Activated naive CD4-positive, alpha-beta T cell treated with anti-CD3 and anti-CD28 coated beads for 36 hours (primary cell): ENCODE data around the gene IGF1. TPM values are rescaled to one million over a fixed set of nuclear protein-coding genes. Genes with fewer than 3 reads are reported as not detected.

Experiments used
- CTCF ChIA-PET: fragments of 350-600 bp; sonication (Branson Sonifier 250); formaldehyde crosslinking; loops from one replicate; lab custom pipeline; 2021; ENCODE audit warnings: antibody characterized with exemption; lab: Charles Lee
- DNase-seq: peaks from one replicate; pipeline ENCODE4 v3.0.0-alpha.2; 2020
- H3K27ac Mint-ChIP-seq: one replicate; pipeline ENCODE4 v1.8.0; 2021; ENCODE audit warnings: mild to moderate bottlenecking, mixed read lengths
- H3K27me3 Mint-ChIP-seq: one replicate; pipeline ENCODE4 v1.8.0; 2021; ENCODE audit warnings: low read depth, mixed read lengths
- H3K36me3 Mint-ChIP-seq: one replicate; pipeline ENCODE4 v1.8.0; 2021; ENCODE audit warnings: low read depth, mixed read lengths
- H3K4me1 Mint-ChIP-seq: one replicate; pipeline ENCODE4 v1.8.0; 2021; ENCODE audit warnings: low read depth, mixed read lengths
- H3K4me3 Mint-ChIP-seq: one replicate; pipeline ENCODE4 v1.8.0; 2021; ENCODE audit warnings: mild to moderate bottlenecking, moderate library complexity, mixed read lengths
- H3K9me3 Mint-ChIP-seq: one replicate; pipeline ENCODE4 v1.8.0; 2021; ENCODE audit warnings: mixed read lengths
- intact Hi-C: fragments of 100-400 bp; cut with micrococcal nuclease; formaldehyde crosslinking; loops from one replicate; pipeline ENCODE4 v1.15.1; 2023
- total RNA-seq, 2 experiments: library from RNA; stranded (reverse); gene quantifications; one replicate each; pipeline ENCODE4 v1.2.3, GENCODE V29; 2021

The IGF1 gene
- total RNA-seq: not detected

GRCh38 chr12:102480406-102480805 is at the start of gene IGF1:
IGF1 (minus strand) TSS chr12:102480563; CDS start chr12:102480381, 182 bp downstream.
- CTCF ChIA-PET: interaction anchor here (1.4 kb wide), 1 partner anchor 542 kb away, joined by 5 read pairs; no protein-coding TSS in a partner anchor
- peaks cover 25% of the 10 kb centered on the region for H3K4me1 Mint-ChIP-seq
- intact Hi-C loops: loop anchor here (10.0 kb wide), 1 partner anchor 706 kb away; no protein-coding TSS in a partner anchor
- H3K27me3 Mint-ChIP-seq: peaks cover 12% of the 10 kb centered on the region
- no peaks in the 10 kb centered on the region for H3K36me3 Mint-ChIP-seq
- no peak for DNase-seq
- H3K9me3 Mint-ChIP-seq: no peaks in the 10 kb centered on the region
- no peak within 1 kb of the TSS for H3K4me3 Mint-ChIP-seq
- H3K27ac Mint-ChIP-seq: no peak within 1 kb of the TSS

- H3K36me3 Mint-ChIP-seq: no peaks in the 10 kb centered on the region
- no peak overlapping the region for H3K4me3 Mint-ChIP-seq
- no peak for DNase-seq
- intact Hi-C loops: no loop called here
- no peaks in the 10 kb centered on the region for H3K4me1 Mint-ChIP-seq
- CTCF ChIA-PET: no interaction called here
- H3K9me3 Mint-ChIP-seq: no peaks in the 10 kb centered on the region
- H3K27ac Mint-ChIP-seq: no peak overlapping the region
- H3K27me3 Mint-ChIP-seq: peaks cover 6% of the 10 kb centered on the region
These were observed 47.7 kb upstream of the IGF1 start for GRCh38 chr12:102528111-102528510.

- H3K36me3 Mint-ChIP-seq: no peaks in the 10 kb centered on the region
- CTCF ChIA-PET: no interaction called here
- no peak overlapping the region for H3K4me3 Mint-ChIP-seq
- DNase-seq: no peak
- no peaks in the 10 kb centered on the region for H3K9me3 Mint-ChIP-seq
- H3K4me1 Mint-ChIP-seq: no peaks in the 10 kb centered on the region
- intact Hi-C loops: no loop called here
- H3K27me3 Mint-ChIP-seq: peaks cover 11% of the 10 kb centered on the region
- no peak overlapping the region for H3K27ac Mint-ChIP-seq
These were observed 46.9 kb upstream of the IGF1 start for GRCh38 chr12:102527171-102527720.

GRCh38 chr12:102526656-102527055 is 46.3 kb upstream of the IGF1 start:
- H3K27ac Mint-ChIP-seq: no peak overlapping the region
- CTCF ChIA-PET: no interaction called here
- H3K36me3 Mint-ChIP-seq: no peaks in the 10 kb centered on the region
- H3K4me3 Mint-ChIP-seq: no peak overlapping the region
- intact Hi-C loops: no loop called here
- no peak for DNase-seq
- H3K27me3 Mint-ChIP-seq: peaks cover 11% of the 10 kb centered on the region
- H3K4me1 Mint-ChIP-seq: no peaks in the 10 kb centered on the region
- no peaks in the 10 kb centered on the region for H3K9me3 Mint-ChIP-seq

GRCh38 chr12:102522768-102523167 is 42.4 kb upstream of the IGF1 start:
- H3K4me1 Mint-ChIP-seq: no peaks in the 10 kb centered on the region
- H3K27ac Mint-ChIP-seq: no peak overlapping the region
- H3K4me3 Mint-ChIP-seq: no peak overlapping the region
- no peaks in the 10 kb centered on the region for H3K36me3 Mint-ChIP-seq
- intact Hi-C loops: no loop called here
- no peaks in the 10 kb centered on the region for H3K9me3 Mint-ChIP-seq
- CTCF ChIA-PET: no interaction called here
- no peak for DNase-seq
- peaks cover 8% of the 10 kb centered on the region for H3K27me3 Mint-ChIP-seq

- CTCF ChIA-PET: no interaction called here
- no peak overlapping the region for H3K27ac Mint-ChIP-seq
- peaks cover 8% of the 10 kb centered on the region for H3K27me3 Mint-ChIP-seq
- H3K9me3 Mint-ChIP-seq: no peaks in the 10 kb centered on the region
- H3K36me3 Mint-ChIP-seq: no peaks in the 10 kb centered on the region
- DNase-seq: no peak
- H3K4me3 Mint-ChIP-seq: no peak overlapping the region
- no peaks in the 10 kb centered on the region for H3K4me1 Mint-ChIP-seq
- intact Hi-C loops: no loop called here
These were observed 41.4 kb upstream of the IGF1 start for GRCh38 chr12:102521662-102522277.

GRCh38 chr12:102518871-102519270 is 38.5 kb upstream of the IGF1 start:
- Mint-ChIP-seq H3K4me1 (no peaks in the 10 kb centered on the region), H3K4me3 (no peak overlapping the region), H3K27me3 (peaks cover 11% of the 10 kb centered on the region), H3K9me3 (no peaks in the 10 kb centered on the region), H3K36me3 (no peaks in the 10 kb centered on the region), H3K27ac (no peak overlapping the region)
- CTCF ChIA-PET: no interaction called here
- intact Hi-C loops: no loop called here
- DNase-seq: no peak

GRCh38 chr12:102514696-102515095 is 34.3 kb upstream of the IGF1 start:
- no peaks in the 10 kb centered on the region for H3K36me3 Mint-ChIP-seq
- peaks cover 9% of the 10 kb centered on the region for H3K27me3 Mint-ChIP-seq
- intact Hi-C loops: no loop called here
- no peaks in the 10 kb centered on the region for H3K9me3 Mint-ChIP-seq
- H3K27ac Mint-ChIP-seq: no peak overlapping the region
- no peaks in the 10 kb centered on the region for H3K4me1 Mint-ChIP-seq
- no peak overlapping the region for H3K4me3 Mint-ChIP-seq
- CTCF ChIA-PET: interaction anchor here (1.3 kb wide), 1 partner anchor 31 kb away, joined by 4 read pairs; no protein-coding TSS in a partner anchor
- no peak for DNase-seq

GRCh38 chr12:102513739-102514138 is 33.4 kb upstream of the IGF1 start:
- Mint-ChIP-seq H3K9me3 (no peaks in the 10 kb centered on the region), H3K4me3 (no peak overlapping the region), H3K36me3 (no peaks in the 10 kb centered on the region), H3K27me3 (peaks cover 9% of the 10 kb centered on the region), H3K27ac (no peak overlapping the region), H3K4me1 (no peaks in the 10 kb centered on the region)
- CTCF ChIA-PET: interaction anchor here (1.3 kb wide), 1 partner anchor 30 kb away, joined by 4 read pairs; no protein-coding TSS in a partner anchor
- DNase-seq: no peak
- intact Hi-C loops: no loop called here

- Mint-ChIP-seq H3K27ac (no peak overlapping the region), H3K36me3 (no peaks in the 10 kb centered on the region), H3K9me3 (no peaks in the 10 kb centered on the region), H3K4me3 (no peak overlapping the region), H3K4me1 (no peaks in the 10 kb centered on the region), H3K27me3 (peaks cover 9% of the 10 kb centered on the region)
- no peak for DNase-seq
- intact Hi-C loops: no loop called here
- CTCF ChIA-PET: interaction anchor here (1.3 kb wide), 1 partner anchor 29 kb away, joined by 4 read pairs; no protein-coding TSS in a partner anchor
These were observed 32.9 kb upstream of the IGF1 start for GRCh38 chr12:102513272-102513671.

- Mint-ChIP-seq H3K9me3 (no peaks in the 10 kb centered on the region), H3K36me3 (no peaks in the 10 kb centered on the region), H3K27me3 (peaks cover 9% of the 10 kb centered on the region), H3K27ac (no peak overlapping the region), H3K4me1 (no peaks in the 10 kb centered on the region), H3K4me3 (no peak overlapping the region)
- no peak for DNase-seq
- CTCF ChIA-PET: no interaction called here
- intact Hi-C loops: no loop called here
These were observed 32.2 kb upstream of the IGF1 start for GRCh38 chr12:102512523-102512922.

GRCh38 chr12:102511575-102511974 is 31.2 kb upstream of the IGF1 start:
- Mint-ChIP-seq H3K4me1 (no peaks in the 10 kb centered on the region), H3K9me3 (no peaks in the 10 kb centered on the region), H3K36me3 (no peaks in the 10 kb centered on the region), H3K27me3 (peaks cover 12% of the 10 kb centered on the region), H3K4me3 (no peak overlapping the region), H3K27ac (no peak overlapping the region)
- DNase-seq: no peak
- CTCF ChIA-PET: interaction anchor here (1.3 kb wide), 1 partner anchor 300 kb away, joined by 3 read pairs; no protein-coding TSS in a partner anchor
- intact Hi-C loops: no loop called here

- Mint-ChIP-seq H3K27ac (no peak overlapping the region), H3K4me3 (no peak overlapping the region), H3K9me3 (no peaks in the 10 kb centered on the region), H3K4me1 (no peaks in the 10 kb centered on the region), H3K36me3 (no peaks in the 10 kb centered on the region), H3K27me3 (peaks cover 9% of the 10 kb centered on the region)
- intact Hi-C loops: no loop called here
- DNase-seq: no peak
- CTCF ChIA-PET: interaction anchor here (1.3 kb wide), 1 partner anchor 301 kb away, joined by 3 read pairs; no protein-coding TSS in a partner anchor
These were observed 30.1 kb upstream of the IGF1 start for GRCh38 chr12:102510463-102510862.
